ENCODE results near the gene MAPK10.
A peak's percentile ranks its signal among the peaks of the same experiment; 100 is the strongest.
"Not testable (repeated sequence)": the region's sequence is repeated elsewhere in the genome, so short reads cannot be mapped to it uniquely, and the experiment has no call there.

The MAPK10 gene

GRCh38 chr4:86178211-86178610, 181.6 kb downstream of the MAPK10 start:
- TF ChIP-seq CTCF (conservative IDR thresholded peaks at IDR 0.05; ENCODE audit: control insufficient read depth, insufficient read depth, low read depth, low read length), result no peak

GRCh38 chr4:86174506-86174905, 185.3 kb downstream of the MAPK10 start:
- TF ChIP-seq CTCF (conservative IDR thresholded peaks at IDR 0.05; ENCODE audit: control insufficient read depth, insufficient read depth, low read depth, low read length), result no peak
- no peak for DNase-seq (ENCODE audit: low read depth)
- no peak overlapping the region for H3K4me3 ChIP-seq (ENCODE audit: control insufficient read depth, low read depth, low read length)

More at GRCh38 chr4:86178211-86178610, 181.6 kb downstream of the MAPK10 start:
- no peak overlapping the region for H3K4me3 ChIP-seq (ENCODE audit: control insufficient read depth, low read depth, low read length)
- no peak for DNase-seq (ENCODE audit: low read depth)

- DNase-seq (ENCODE audit: low read depth); H3K4me3 ChIP-seq (ENCODE audit: control insufficient read depth, low read depth, low read length): not testable (repeated sequence)
Measured at GRCh38 chr4:86168335-86168734, 191.5 kb downstream of the MAPK10 start.

GRCh38 chr4:86160426-86160825, 199.4 kb downstream of the MAPK10 start:
- no peak overlapping the region for H3K4me3 ChIP-seq (ENCODE audit: control insufficient read depth, low read depth, low read length)
- TF ChIP-seq CTCF (conservative IDR thresholded peaks at IDR 0.05; ENCODE audit: control insufficient read depth, insufficient read depth, low read depth, low read length), result no peak
- no peak for DNase-seq (ENCODE audit: low read depth)

GRCh38 chr4:86159216-86159615, 200.6 kb downstream of the MAPK10 start:
- TF ChIP-seq CTCF (conservative IDR thresholded peaks at IDR 0.05; ENCODE audit: control insufficient read depth, insufficient read depth, low read depth, low read length), result no peak
- peak; percentile 5 for DNase-seq (ENCODE audit: low read depth)

GRCh38 chr4:86156531-86156930, 203.3 kb downstream of the MAPK10 start:
- no peak for TF ChIP-seq CTCF (conservative IDR thresholded peaks at IDR 0.05; ENCODE audit: control insufficient read depth, insufficient read depth, low read depth, low read length)
- no peak overlapping the region for H3K4me3 ChIP-seq (ENCODE audit: control insufficient read depth, low read depth, low read length)

More at GRCh38 chr4:86159216-86159615, 200.6 kb downstream of the MAPK10 start:
- no peak overlapping the region for H3K4me3 ChIP-seq (ENCODE audit: control insufficient read depth, low read depth, low read length)

GRCh38 chr4:86155766-86156165, 204.1 kb downstream of the MAPK10 start:
- no peak for DNase-seq (ENCODE audit: low read depth)
- no peak for TF ChIP-seq CTCF (conservative IDR thresholded peaks at IDR 0.05; ENCODE audit: control insufficient read depth, insufficient read depth, low read depth, low read length)
- H3K4me3 ChIP-seq (ENCODE audit: control insufficient read depth, low read depth, low read length), result no peak overlapping the region

More at GRCh38 chr4:86156531-86156930, 203.3 kb downstream of the MAPK10 start:
- DNase-seq (ENCODE audit: low read depth), result no peak
